Esophagus mucosa (tissue), 1 donor: Measurements from ENCODE around the gene HNRNPA2B1. TPM values are rescaled to one million over a fixed set of nuclear protein-coding genes. Genes with fewer than 3 reads are reported as not detected.

ENCODE experiments used
- ATAC-seq: fragments of 200-7000 bp; cut with Tn5 transposase; one replicate; pipeline ENCODE4 v1.9.1; 2020
- total RNA-seq: library from RNA; stranded (reverse); gene quantifications from one replicate; pipeline ENCODE4 v1.2.4, GENCODE V29; 2023
- donor health status: DM: yes; HTN: yes; CAD: no.

Gene HNRNPA2B1
- 231 TPM for total RNA-seq

- ATAC-seq, result peak; percentile 91
These were observed at the start of gene HNRNPA2B1 for GRCh38 chr7:26200444-26201246. HNRNPA2B1 (minus strand) TSS chr7:26200746; CDS start chr7:26200577, 169 bp downstream.

GRCh38 chr7:26250239-26250638 is 49.7 kb upstream of the HNRNPA2B1 start:
- ATAC-seq, result no peak

DNA sequence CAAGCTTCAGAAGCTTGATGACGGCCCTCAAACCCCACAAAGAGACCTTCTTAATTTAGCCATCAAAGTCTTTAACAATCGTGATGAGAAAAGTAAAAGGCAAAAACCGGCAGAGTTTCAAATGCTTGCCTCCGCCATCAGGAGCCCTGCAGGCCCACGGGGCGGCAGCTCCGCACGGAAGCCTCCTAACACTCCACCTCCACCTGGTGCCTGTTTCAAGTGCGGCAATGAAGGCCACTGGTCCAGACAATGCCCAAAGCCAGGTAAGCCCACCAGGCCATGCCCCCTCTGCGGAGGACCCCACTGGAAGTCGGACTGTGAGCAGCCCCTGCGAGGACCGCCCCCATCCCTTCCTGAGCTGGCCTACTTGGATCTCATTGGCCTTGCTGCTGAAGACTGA is 44.6 kb upstream of the HNRNPA2B1 start:
- ATAC-seq, result no peak

GRCh38 chr7:26238032-26238431 is 37.5 kb upstream of the HNRNPA2B1 start:
- no peak for ATAC-seq

DNA sequence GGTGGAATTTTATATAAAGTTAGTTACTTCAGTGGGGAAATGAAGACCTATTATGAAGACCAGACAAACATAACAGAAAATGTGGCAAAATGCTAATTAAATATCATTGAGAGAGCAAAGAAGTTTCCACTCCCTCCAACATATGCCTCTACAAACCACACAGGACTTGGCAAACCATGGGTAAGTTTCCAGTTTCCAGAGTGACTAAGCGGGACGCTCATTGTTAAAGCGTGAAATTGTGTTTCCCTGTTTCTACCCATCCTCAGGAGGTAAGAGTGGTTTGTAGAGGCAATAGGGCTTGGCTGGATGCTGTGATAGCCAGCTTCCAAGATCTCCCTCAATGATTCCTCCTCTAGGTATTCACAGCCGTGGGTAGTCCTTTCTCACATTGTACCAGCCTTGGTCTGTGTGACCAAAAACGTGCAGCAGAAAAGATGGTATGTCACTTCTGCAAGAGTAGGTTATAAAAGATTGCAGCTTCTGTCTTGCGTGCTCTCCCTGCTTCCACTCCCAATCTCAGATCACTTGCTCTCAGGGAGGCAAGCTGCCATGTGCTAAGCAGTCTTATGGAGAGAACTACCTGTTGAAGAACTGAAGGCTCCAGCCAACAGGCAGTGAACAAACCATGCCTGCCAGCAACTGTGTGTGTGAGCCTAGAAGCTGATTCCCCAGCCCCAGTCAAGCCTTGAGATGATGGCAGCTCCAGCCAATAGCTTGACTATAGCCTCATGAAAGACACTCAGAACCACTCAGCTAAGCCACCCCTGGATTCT is 36.7 kb upstream of the HNRNPA2B1 start:
- no peak for ATAC-seq

DNA sequence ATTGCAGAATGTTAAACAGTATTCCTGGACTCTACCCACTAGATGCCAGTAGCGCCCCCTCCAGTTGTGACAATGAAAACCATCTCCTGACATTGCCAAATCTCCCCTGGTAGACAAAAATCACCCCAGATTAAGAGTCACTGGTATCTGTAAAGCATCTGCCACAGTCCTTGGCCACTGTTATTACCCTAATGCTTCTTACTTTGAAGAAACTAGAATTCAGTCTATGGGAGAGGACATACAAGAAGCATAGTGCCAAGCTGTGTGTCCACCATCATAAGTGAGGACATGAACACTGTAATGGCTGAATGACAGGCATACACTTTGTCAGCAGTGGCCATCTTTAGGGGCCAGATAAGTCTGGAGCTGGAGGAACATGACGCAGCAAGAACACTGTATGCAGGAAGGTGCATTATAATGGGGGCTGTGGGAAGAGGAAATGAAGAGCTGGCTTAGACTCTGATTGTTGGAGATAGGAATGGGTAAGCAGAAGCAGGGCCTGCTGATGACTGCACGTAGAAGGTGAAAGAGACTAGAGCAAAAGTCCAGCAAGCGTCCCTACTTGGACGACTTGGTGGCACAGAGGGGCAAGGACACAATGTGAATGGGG is 33.5 kb upstream of the HNRNPA2B1 start:
- ATAC-seq, result no peak

DNA sequence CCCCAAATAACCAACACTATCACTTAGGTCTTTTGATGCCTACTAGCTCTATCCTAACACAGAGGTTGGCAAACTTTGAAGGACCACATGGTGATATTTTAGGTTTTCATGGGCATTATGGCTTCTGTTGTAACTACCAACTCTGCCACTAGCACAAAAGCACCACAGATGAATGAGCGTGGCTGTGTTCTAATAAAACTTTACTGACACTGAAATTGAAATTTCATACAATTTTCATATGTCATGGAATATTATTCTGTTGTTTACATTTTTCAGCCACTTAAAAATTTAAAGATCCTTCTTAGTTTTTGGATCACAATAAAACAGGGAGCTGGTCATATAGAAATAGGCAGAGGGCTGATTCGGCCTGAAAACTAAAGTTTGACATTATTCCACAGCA is 27.4 kb upstream of the HNRNPA2B1 start:
- no peak for ATAC-seq

DNA sequence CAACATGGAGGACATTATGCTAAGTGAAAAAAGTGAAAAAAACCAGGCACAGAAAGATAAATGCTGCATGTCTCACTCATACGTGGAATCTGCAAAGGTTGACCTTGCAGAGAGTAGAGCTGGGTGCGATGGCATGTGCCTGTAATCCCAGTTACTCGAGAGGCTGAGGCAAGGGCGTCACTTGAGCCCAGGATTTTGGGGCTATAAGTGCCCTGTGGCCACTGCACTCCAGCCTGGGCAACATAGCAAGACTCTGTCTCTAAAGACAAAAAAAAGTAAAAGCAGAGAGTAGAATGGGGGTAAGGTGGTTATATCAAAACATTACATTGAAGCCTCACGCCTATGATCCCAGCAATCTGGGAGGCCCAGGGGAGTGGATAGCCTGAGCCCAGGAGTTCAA is 23.8 kb upstream of the HNRNPA2B1 start:
- no peak for ATAC-seq

DNA sequence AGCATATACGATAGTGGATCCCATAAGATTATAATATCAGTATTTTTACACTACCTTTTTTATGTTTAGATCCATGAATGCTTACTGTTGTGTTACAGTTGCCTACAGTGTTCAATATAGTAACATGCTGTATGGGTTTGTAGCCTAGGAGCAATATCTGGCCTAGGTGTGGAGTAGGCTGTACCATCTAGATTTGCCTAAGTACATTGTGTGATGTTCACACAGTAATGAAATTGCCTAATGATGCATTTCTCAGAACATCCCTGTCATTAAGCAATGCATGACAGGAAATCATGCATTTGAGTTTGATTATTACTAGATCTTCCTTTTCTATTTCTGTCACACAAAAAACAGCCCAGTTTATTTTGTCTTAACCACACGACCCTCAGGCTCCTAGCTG is 15.5 kb upstream of the HNRNPA2B1 start:
- ATAC-seq, result no peak

DNA sequence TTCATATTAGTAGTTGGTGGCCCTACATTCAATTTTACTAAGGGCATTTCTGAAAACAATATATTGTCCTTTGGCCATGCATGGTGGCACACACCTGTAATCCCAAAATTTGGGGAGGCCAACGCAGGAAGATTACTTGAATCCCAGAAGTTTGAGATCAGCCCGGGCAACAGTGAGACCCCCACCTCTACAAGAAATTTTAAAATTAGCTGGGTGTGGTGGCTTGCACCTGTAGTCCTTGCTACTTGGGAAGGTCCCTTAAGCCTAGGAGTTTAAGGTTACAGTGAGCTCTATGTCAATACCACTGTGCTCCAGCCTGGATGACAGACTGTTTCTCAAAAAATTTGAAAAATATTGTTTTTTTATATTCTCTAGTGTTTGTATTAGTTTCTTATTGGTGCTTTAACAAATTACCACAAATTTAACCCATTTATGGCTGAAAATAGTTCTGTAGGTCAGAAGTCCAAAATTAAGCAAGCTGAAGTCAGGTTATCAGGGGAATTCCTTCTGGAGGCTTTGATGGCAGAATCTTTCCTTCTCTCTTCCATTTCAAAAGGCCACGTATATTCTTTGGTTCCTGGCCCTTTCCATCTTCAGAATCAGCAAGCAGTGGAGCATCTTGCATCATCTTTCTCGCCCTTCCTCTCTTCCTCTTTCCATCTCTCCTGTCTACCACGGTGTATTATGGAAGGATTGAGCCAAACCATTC is 13.4 kb upstream of the HNRNPA2B1 start:
- no peak for ATAC-seq

GRCh38 chr7:26212921-26213718 is 12.6 kb upstream of the HNRNPA2B1 start:
- no peak for ATAC-seq

DNA sequence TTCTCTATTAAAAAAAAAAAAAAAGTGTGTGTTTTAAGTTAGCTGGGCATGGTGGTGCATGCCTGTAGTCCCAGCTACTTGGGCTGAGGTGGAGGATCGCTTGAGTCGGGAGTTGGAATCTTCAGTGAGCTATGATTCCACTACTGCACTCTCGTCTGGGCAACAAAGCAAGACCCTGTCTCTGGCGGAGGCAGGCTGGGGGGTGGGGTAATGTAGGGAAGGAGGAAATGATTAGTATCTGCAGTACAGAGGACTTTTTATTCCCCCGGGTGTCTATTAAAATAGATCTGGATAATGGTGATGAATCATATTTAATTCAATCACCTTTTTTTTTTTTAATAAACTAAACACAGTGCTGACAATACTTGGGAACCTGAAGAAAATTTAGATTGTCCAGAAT is 7.5 kb upstream of the HNRNPA2B1 start:
- no peak for ATAC-seq

DNA sequence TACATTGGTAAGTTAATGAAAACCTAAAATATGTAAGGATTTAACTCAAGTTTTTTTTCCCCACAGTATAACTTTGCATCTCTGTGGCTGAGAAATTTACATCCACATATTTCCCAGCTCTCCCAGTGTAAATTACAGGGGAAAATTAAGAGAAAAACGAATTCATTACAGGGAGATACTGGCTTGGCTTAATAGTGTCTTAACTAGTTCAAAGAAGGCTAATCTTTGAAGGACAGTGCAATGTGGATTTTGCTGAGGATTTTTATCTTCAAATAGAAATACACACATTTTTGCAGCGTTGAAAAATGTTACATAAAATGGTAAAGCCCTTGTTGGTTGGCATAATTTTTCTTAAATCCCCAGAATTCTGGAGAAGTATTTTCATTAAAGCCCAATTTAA is 2.5 kb upstream of the HNRNPA2B1 start:
- ATAC-seq, result no peak

DNA sequence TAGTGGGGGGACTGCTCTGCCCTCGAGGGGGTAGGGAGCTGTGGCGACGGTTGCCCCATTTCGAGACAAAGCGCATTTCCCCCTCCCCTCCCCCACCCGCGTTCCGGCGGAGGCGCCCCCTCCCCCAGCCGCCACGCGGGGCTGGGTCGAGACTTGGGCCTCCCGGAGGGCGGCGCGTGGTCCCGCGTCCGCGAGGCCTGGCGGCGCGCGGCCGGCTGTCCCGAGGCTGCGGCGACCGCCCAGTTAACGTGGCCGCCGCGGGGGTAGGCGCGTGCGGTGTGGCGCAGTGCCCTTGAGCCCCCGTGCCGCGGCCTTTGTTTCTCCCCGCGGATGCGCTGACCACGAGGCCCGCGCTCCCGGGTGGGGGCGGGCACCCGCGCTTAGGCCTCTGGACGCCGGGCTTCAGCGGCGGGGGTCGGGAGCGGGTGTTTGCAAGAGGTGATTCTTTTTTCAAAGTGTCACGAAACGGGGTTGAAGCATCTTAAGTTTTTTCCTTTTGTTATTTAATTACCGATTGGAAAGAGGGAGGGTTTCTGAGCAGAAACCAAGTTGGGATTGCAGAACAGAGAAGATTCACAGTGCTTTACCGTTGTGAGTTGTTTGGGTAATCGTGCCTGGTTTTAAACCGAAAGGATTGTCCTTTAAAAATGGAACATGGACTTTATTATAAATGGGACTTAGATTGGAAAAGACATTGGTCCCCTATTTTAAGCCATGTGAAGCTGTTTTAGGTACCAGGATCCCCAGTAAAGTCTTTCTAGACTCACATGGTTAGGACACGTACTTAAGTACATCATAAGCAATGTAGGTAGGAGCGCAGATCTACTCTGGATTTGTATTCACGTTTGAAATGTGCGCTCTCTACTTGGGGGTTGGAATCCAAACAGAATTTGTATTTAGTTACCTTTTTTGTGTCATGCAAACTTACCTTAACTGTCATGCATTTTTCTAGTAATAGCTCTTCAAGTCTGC is 1.8 kb upstream of the HNRNPA2B1 start:
- ATAC-seq, result peak; percentile 2

DNA sequence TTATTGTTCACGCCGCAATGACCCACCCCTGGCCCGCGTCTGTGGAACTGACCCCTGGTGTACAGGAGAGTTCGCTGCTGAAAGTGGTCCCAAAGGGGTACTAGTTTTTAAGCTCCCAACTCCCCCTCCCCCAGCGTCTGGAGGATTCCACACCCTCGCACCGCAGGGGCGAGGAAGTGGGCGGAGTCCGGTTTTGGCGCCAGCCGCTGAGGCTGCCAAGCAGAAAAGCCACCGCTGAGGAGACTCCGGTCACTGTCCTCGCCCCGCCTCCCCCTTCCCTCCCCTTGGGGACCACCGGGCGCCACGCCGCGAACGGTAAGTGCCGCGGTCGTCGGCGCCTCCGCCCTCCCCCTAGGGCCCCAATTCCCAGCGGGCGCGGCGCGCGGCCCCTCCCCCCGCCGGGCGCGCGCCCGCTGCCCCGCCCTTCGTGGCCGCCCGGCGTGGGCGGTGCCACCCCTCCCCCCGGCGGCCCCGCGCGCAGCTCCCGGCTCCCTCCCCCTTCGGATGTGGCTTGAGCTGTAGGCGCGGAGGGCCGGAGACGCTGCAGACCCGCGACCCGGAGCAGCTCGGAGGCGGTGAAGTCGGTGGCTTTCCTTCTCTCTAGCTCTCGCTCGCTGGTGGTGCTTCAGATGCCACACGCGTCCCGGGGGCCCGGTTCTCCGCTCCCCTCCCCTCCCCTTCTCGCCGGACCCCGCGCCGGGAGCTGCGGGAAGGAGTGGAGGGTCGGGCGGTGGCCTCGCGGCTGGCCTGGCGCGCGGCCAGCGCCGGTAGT is 887 bp upstream of the HNRNPA2B1 start, which contains the start of gene CBX3:
Gene CBX3 (plus strand): TSS at position 499 of the 772 bp plus-strand sequence. CDS start 1,254 bp downstream, outside the sequence.
- ATAC-seq, result peak; percentile 75

GRCh38 chr7:26200038-26200443 is 505 bp downstream of the HNRNPA2B1 start:
- peak; percentile 19 for ATAC-seq

- ATAC-seq, result no peak
These were observed 1.1 kb downstream of the HNRNPA2B1 start for GRCh38 chr7:26199301-26200037.

DNA sequence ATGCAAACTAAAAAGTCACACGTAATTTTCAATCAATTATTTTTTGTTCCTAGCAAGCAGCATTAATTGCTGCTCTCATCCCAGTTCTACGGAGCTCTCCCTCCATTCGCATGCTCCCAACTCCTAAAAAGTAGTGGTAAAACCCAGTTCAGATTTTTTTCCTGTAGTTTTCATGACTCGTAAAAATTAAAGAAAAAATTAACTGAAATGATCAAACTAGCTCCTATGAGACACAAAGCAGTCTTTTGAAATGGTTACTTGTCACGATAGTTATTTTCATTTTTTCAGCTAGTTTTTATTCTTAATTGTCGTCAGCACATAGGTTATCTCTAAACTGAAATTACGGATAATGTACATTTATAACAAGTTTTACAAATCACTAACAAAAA is 1.8 kb downstream of the HNRNPA2B1 start:
- no peak for ATAC-seq
